Neural crest cell (in vitro differentiated cells): ENCODE data around the gene EEF1AKMT2. TPM values are rescaled to one million over a fixed set of nuclear protein-coding genes. Genes with fewer than 3 reads are reported as not detected.

ENCODE experiments used
- DNase-seq: peaks from one replicate; pipeline ENCODE4 v3.0.0; 2021; ENCODE audit warnings: low read depth, mixed read lengths, low spot score
- H3K27ac Mint-ChIP-seq: one replicate; pipeline ENCODE4 v1.8.0; 2021; ENCODE audit warnings: mild to moderate bottlenecking, mixed read lengths; ENCODE audit not compliant: unreplicated experiment
- H3K27me3 Mint-ChIP-seq: 2 replicates; pipeline ENCODE4 v1.8.0; 2021; ENCODE audit warnings: low read depth, mild to moderate bottlenecking, mixed read lengths
- H3K36me3 Mint-ChIP-seq: 2 replicates; pipeline ENCODE4 v1.8.0; 2021; ENCODE audit warnings: low read depth, mild to moderate bottlenecking, mixed read lengths
- H3K4me1 Mint-ChIP-seq: 2 replicates; pipeline ENCODE4 v1.8.0; 2021; ENCODE audit warnings: mixed read lengths
- H3K4me3 Mint-ChIP-seq: one replicate; pipeline ENCODE4 v1.8.0; 2021; ENCODE audit warnings: mild to moderate bottlenecking, mixed read lengths
- H3K9me3 Mint-ChIP-seq: 2 replicates; pipeline ENCODE4 v1.8.0; 2021; ENCODE audit warnings: mixed read lengths
- total RNA-seq: library from RNA; stranded (reverse); gene quantifications from 2 replicates; pipeline ENCODE4 v1.2.1, GENCODE V29; 2021
- TF ChIP-seq, protein P1 (sequence below): fragments of 200-600 bp; sonication (generic); conservative IDR thresholded peaks from 2 replicates; pipeline ENCODE4 v1.5.0; 2021; ENCODE audit warnings: antibody characterized with exemption, mild to moderate bottlenecking

Gene EEF1AKMT2
- total RNA-seq, 1 donor from 2014 or later: 18.2 TPM

DNA sequence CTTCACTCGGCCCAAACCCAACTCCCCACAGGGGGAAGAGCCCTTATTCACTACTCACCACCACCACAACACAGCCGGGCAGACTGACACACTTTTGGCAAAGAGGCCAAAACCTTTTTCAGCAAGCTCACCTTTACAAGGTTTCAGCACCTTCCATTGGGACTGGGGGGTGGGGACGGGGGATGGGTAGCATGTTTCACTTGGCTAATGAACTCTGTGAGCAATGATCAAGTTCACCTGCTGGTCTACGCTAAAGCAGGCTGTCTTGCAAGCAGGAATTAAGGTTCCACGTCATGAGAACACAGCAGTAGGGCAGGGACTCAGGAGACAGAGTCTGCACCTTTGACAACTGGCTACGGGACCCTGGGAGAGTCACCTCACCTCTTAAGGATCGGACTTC is 54.5 kb downstream of the EEF1AKMT2 start:
- Mint-ChIP-seq H3K4me1 (peaks cover 53% of the 10 kb centered on the region), H3K4me3 (peak overlapping the region; percentile 57), H3K36me3 (no peaks in the 10 kb centered on the region), H3K27ac (no peak overlapping the region), H3K9me3 (no peaks in the 10 kb centered on the region), H3K27me3 (no peaks in the 10 kb centered on the region)
- DNase-seq: no peak
- TF ChIP-seq, protein P1, sequence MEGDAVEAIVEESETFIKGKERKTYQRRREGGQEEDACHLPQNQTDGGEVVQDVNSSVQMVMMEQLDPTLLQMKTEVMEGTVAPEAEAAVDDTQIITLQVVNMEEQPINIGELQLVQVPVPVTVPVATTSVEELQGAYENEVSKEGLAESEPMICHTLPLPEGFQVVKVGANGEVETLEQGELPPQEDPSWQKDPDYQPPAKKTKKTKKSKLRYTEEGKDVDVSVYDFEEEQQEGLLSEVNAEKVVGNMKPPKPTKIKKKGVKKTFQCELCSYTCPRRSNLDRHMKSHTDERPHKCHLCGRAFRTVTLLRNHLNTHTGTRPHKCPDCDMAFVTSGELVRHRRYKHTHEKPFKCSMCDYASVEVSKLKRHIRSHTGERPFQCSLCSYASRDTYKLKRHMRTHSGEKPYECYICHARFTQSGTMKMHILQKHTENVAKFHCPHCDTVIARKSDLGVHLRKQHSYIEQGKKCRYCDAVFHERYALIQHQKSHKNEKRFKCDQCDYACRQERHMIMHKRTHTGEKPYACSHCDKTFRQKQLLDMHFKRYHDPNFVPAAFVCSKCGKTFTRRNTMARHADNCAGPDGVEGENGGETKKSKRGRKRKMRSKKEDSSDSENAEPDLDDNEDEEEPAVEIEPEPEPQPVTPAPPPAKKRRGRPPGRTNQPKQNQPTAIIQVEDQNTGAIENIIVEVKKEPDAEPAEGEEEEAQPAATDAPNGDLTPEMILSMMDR: no peak

DNA sequence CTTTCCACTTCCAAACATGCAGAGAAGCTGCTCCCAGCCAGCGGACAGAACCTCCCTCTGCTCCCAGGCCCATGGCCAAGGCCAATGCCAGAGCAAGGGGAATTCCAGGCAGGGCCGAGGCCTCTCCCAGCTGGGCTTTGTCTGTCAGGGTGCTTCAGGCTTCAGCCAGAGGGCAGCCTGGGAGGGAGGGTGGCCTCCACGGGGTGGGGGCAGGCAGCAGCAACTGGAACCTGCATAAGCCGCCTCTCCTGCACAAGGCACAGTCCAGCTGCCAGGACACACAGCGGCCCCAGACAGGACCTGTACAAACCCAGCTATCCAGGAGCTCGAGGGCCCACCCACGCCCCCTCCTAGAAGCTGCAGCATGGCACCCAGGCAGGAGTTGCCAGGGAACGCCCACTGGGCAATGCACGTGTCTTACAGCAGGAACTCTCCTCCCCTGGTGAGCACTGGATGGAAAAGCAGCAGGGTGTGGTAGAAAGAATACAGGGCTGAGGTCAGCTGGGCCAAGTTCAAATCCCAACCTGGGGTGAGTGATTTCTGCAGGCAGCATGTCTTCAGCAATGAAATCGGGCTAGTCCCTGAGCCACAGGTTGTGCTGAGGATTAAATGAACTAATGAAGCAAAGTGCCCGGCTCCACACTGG is 55.1 kb downstream of the EEF1AKMT2 start:
- TF ChIP-seq, protein P1: no peak
- no peak for DNase-seq
- Mint-ChIP-seq H3K9me3 (no peaks in the 10 kb centered on the region), H3K27ac (peak overlapping the region; percentile 21), H3K4me3 (peak overlapping the region; percentile 57), H3K27me3 (no peaks in the 10 kb centered on the region), H3K4me1 (peaks cover 49% of the 10 kb centered on the region), H3K36me3 (no peaks in the 10 kb centered on the region)

DNA sequence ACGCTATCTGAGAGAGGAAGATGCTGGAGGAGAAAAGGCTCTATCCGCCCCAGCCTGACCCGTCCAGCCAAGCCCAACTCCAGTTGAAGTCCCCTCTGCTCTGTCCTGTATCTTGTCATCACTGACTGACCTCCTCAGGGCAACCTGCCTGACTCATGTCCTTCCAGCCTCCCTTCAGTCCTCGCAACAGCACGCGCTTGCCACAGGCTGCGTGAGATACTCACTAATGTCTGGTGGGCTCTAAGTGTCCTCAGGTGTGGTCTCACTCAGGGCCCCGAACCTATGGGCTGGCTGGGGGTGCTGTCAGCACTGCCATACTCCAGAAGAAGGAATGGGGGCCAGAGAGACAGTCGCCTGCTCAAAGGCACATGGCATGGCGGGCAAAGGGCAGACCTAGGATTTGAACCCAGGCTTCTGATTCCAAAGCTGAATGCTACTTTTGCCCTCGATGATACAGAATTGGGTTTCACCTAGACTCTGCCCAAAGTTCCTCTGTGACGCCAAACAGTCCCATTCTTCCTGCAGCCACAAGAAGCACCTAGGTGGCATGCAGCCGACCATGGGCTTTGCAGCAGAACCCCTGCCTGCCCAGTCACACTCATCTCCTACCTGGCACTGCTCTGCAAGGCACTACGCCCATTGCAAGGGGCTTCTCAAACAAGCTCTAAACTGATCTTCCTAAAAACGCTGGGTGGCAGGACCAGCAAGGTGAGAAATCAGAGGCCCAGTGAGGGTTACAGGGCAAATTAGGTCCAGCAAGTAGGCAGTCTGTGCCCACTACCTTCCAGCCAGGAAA is 56.0 kb downstream of the EEF1AKMT2 start:
- TF ChIP-seq, protein P1: no peak
- peak overlapping the region; percentile 75 for H3K27ac Mint-ChIP-seq
- DNase-seq: no peak
- no peaks in the 10 kb centered on the region for H3K36me3 Mint-ChIP-seq
- peaks cover 42% of the 10 kb centered on the region for H3K4me1 Mint-ChIP-seq
- no peaks in the 10 kb centered on the region for H3K27me3 Mint-ChIP-seq
- peak overlapping the region; percentile 18 for H3K4me3 Mint-ChIP-seq
- H3K9me3 Mint-ChIP-seq: no peaks in the 10 kb centered on the region

DNA sequence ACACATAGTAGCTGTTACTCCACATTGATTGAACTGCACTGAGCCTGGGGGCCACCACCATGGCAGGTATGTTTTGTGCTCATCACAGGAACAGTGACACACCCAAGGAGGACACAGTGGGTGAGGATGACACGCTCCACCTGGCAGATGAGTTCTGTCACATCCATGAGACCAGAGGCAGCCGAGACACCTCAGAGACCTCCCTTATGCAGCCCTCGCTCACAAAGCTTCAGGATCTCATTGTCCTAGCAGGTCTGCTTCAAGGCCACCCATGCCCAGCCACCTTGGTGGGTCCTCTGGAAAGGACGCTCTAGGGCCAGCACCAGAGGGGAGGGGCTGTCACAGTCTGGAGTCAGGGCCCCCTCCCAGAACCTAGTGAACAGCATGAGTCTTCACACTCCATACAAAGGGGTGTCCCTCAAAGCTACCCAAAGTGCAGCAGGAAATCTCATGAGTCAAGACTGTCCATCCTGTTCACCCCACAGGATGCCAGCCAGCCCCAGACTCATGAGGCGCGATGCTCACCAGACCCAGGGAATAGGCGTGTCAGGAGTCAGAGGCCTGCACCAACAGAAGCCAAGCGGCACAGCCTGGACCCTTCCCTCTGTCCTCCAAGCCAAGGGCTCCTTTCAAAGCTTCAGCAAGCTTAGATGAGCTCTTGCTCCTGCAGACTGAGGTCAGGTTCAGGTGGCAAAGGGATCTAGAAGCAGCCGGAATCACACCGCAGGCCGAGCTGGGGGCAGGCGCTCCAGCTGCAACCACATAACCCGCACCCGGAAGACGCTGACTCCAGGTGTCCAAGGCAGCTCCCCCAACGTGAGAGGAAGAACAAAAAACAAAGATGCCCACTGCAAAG is 57.1 kb downstream of the EEF1AKMT2 start:
- Mint-ChIP-seq H3K27me3 (no peaks in the 10 kb centered on the region), H3K36me3 (no peaks in the 10 kb centered on the region), H3K9me3 (no peaks in the 10 kb centered on the region), H3K4me1 (peaks cover 31% of the 10 kb centered on the region), H3K27ac (no peak overlapping the region), H3K4me3 (no peak overlapping the region)
- TF ChIP-seq, protein P1: no peak
- no peak for DNase-seq

DNA sequence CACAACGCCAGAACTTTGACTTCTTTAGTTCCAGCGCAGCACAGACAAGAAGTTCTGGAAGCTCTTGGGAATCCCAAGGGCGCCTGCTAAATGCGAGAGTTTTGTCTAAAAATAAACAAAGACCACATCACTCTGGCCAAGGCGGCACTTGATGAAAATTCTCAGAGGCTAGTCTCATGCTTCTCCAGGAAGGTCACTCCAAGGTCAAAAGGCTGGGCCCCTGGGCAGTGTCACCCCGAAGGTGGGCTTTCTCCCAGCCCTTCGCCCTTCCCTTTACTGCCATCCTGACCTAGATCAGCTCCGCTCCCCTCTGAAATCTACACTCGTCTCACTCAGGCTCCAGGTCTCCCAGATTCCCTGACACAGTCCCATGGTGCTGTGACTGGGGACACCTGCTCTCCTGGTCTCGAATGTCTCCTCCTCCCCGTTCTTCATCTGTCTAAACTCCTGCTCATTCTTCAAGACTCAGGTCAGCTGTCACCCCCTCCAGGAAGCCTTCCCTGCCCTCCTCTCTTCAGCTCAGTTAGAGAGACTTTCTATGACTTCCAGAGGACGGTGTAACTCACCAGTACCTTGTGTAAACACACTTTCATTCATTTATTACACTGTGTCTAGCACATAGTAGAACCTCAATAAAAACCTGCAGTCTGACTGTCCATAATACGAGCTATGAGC is 58.0 kb downstream of the EEF1AKMT2 start:
- H3K27ac Mint-ChIP-seq: peak overlapping the region; percentile 70

More for the DNA sequence above, 58.0 kb downstream of the EEF1AKMT2 start:
- TF ChIP-seq, protein P1: no peak
- H3K36me3 Mint-ChIP-seq: no peaks in the 10 kb centered on the region
- no peak overlapping the region for H3K4me3 Mint-ChIP-seq
- DNase-seq: no peak
- H3K4me1 Mint-ChIP-seq: peaks cover 28% of the 10 kb centered on the region
- H3K9me3 Mint-ChIP-seq: no peaks in the 10 kb centered on the region
- H3K27me3 Mint-ChIP-seq: no peaks in the 10 kb centered on the region
